Thyroid gland (tissue), 4 donors: Measurements from ENCODE around the gene P4HA3.

Experiments used
- CTCF ChIP-seq, 6 experiments: fragments of 200-600 bp in 3 of 6; fragments of 450-650 bp in 3 of 6; sonication (generic) in 3 of 6; IDR thresholded peaks; one replicate each; pipeline ENCODE4 v1.5.1; 2016 to 2019; ENCODE audit warnings: antibody characterized with exemption in 6 of 6, mild to moderate bottlenecking in 2 of 6, inconsistent platforms in 1 of 6, moderate library complexity in 1 of 6
- POLR2A ChIP-seq, 2 donors: fragments of 450-650 bp; IDR thresholded peaks; one replicate each; pipeline ENCODE4 v1.6.1; 2017; ENCODE audit warnings: antibody characterized with exemption in 2 of 2, mild to moderate bottlenecking in 2 of 2, moderate library complexity in 1 of 2

GRCh38 chr11:74288911-74289310 is 22.5 kb downstream of the P4HA3 start:
- TF ChIP-seq CTCF (IDR thresholded peaks at IDR 0.05): no peak
- TF ChIP-seq POLR2A (IDR thresholded peaks at IDR 0.05): no peak
